HEK293T (cell line): ENCODE results near the gene MYO7A.

Experiments used
- ARNT ChIP-seq: fragments of 450-650 bp; IDR thresholded peaks from 2 replicates; pipeline ENCODE4 v1.6.1; 2017; ENCODE audit warnings: mild to moderate bottlenecking
- ELF4 ChIP-seq: fragments of 450-650 bp; IDR thresholded peaks from 2 replicates; pipeline ENCODE4 v1.6.1; 2017; ENCODE audit warnings: antibody characterized with exemption
- L3MBTL2 ChIP-seq: fragments of 450-650 bp; conservative IDR thresholded peaks from 2 replicates; pipeline ENCODE4 v1.6.1; 2016; ENCODE audit warnings: mild to moderate bottlenecking

DNA sequence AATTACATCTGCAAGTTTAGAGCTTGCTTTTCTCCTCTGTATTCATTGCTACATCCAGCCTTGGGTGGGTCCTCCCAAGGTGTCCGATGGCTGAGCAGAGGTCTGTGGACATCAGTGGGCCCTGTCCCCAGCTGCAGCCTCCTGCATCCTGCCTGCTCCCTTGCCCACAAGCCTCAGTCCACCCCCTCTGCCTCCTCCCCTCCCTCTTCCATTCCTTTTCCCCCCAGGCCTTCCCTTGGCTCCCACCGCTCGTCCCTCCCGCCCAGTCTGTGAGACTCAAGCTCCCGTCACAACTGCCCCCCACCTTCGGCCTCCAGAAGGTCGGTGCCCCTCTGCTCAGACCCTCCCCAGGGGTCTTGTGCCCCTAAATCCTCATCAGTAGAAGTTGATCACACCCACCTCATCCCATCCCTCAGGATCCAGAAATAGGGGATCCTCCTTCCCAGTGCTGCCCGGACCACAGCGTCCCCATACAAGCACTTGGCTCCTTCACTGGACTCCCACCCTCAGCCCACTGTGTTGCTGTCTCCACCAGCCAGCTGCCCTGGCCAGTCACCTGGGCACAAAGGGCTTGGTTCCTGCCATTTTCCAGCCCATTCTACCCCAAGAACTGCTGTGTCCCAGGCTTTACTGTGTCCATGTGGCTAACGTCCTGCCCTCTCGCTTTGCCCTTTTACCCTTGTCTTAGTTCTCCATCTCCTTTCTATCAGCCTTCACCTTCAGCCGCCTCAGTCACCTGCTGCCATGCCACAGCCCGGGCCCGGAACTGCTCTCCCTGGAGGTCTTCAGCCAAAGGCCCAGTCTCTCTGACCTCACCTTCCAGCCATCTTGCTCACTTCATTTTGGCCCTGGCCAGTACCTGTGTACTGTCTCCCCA lies 27.6 kb upstream of the MYO7A start:
- TF ChIP-seq L3MBTL2 (no peak), ELF4 (no peak), ARNT (no peak)
